OCI-LY3 (cell line): ENCODE results near the gene HAPLN2.

Experiments used
- CTCF ChIP-seq: fragments of 200-600, 300-600 bp; sonication (generic); IDR thresholded peaks from 2 replicates; pipeline ENCODE4 v1.5.1; 2014; ENCODE audit warnings: antibody characterized with exemption, low read length, low read depth
- EZH2phosphoT487 ChIP-seq: fragments of 200-600 bp; shearing (Covaris generic); IDR thresholded peaks from 2 replicates; pipeline ENCODE4 v1.6.1; 2018; ENCODE audit warnings: antibody characterized with exemption, mixed run types, low read depth

- no peak; the same call in 1 of the 2 replicates for TF ChIP-seq CTCF
- no peak for TF ChIP-seq EZH2phosphoT487
These were observed 27.6 kb upstream of the HAPLN2 start, which contains the start of gene NAXE for GRCh38 chr1:156591432-156592157.
